DND-41 (cell line): ENCODE data around the gene GCSH.

Source experiments
- EZH2 ChIP-seq: IDR thresholded peaks from 3 replicates; pipeline ENCODE4 v1.6.1; 2012; ENCODE audit warnings: borderline replicate concordance, low read depth, mild to moderate bottlenecking, moderate library complexity, low read length, inconsistent platforms; ENCODE audit not compliant: severe bottlenecking
- TF ChIP-seq, protein P1 (sequence below): IDR thresholded peaks from 2 replicates; pipeline ENCODE4 v1.5.1; 2012; ENCODE audit warnings: borderline replicate concordance, low read length, moderate library complexity, mild to moderate bottlenecking; ENCODE audit not compliant: poor library complexity, severe bottlenecking; ENCODE audit errors: extremely low read depth

DNA sequence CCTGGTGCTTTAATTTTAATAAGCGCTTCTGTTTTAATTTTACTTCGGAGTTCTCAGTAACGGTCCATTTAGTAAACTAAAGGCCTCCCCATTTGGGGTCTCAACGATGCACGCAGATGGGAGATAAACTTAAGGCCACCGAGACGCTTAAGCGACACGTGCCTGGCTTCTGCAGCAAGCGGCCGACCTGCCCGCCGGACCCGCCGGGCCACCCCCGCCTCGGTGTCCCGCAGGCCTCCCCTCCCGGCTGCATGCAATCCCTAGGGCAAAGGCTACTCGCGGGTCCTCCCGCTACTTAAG, 592 bp downstream of the GCSH start:
- TF ChIP-seq, protein P1, sequence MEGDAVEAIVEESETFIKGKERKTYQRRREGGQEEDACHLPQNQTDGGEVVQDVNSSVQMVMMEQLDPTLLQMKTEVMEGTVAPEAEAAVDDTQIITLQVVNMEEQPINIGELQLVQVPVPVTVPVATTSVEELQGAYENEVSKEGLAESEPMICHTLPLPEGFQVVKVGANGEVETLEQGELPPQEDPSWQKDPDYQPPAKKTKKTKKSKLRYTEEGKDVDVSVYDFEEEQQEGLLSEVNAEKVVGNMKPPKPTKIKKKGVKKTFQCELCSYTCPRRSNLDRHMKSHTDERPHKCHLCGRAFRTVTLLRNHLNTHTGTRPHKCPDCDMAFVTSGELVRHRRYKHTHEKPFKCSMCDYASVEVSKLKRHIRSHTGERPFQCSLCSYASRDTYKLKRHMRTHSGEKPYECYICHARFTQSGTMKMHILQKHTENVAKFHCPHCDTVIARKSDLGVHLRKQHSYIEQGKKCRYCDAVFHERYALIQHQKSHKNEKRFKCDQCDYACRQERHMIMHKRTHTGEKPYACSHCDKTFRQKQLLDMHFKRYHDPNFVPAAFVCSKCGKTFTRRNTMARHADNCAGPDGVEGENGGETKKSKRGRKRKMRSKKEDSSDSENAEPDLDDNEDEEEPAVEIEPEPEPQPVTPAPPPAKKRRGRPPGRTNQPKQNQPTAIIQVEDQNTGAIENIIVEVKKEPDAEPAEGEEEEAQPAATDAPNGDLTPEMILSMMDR = no peak
- TF ChIP-seq EZH2 = no peak
